Measurements from ENCODE around the gene TIGD2. TPM values are rescaled to one million over a fixed set of nuclear protein-coding genes. Genes with fewer than 3 reads are reported as not detected.
"Not testable (repeated sequence)": the region's sequence is repeated elsewhere in the genome, so short reads cannot be mapped to it uniquely, and the experiment has no call there.

The TIGD2 gene
- total RNA-seq, 1 experiment from 2014 or later: 10.3 TPM

GRCh38 chr4:89119166-89119565, 7.8 kb downstream of the TIGD2 start:
- no peak for DNase-seq (ENCODE audit: low read depth)

- DNase-seq (ENCODE audit: low read depth): no peak
These were observed 8.5 kb downstream of the TIGD2 start for GRCh38 chr4:89119836-89120235.

- DNase-seq (ENCODE audit: low read depth): no peak
These were observed 10.2 kb downstream of the TIGD2 start for GRCh38 chr4:89121387-89122068.

GRCh38 chr4:89123451-89123851, 12.1 kb downstream of the TIGD2 start:
- DNase-seq (ENCODE audit: low read depth): no peak

GRCh38 chr4:89125901-89126782, 14.8 kb downstream of the TIGD2 start:
- no peak for DNase-seq (ENCODE audit: low read depth)

GRCh38 chr4:89129080-89129640, 17.8 kb downstream of the TIGD2 start:
- DNase-seq (ENCODE audit: low read depth): no peak

GRCh38 chr4:89134775-89135319, 23.5 kb downstream of the TIGD2 start:
- DNase-seq (ENCODE audit: low read depth): no peak

- peak; percentile 34 for DNase-seq (ENCODE audit: low read depth)
These were observed 25.2 kb downstream of the TIGD2 start for GRCh38 chr4:89136525-89136924.

- no peak for DNase-seq (ENCODE audit: low read depth)
These were observed 25.9 kb downstream of the TIGD2 start for GRCh38 chr4:89137231-89137630.

- no peak for DNase-seq (ENCODE audit: low read depth)
These were observed 26.4 kb downstream of the TIGD2 start for GRCh38 chr4:89137695-89138094.

GRCh38 chr4:89140168-89140759, 28.9 kb downstream of the TIGD2 start:
- no peak for DNase-seq (ENCODE audit: low read depth)

GRCh38 chr4:89142691-89143669, 31.6 kb downstream of the TIGD2 start:
- DNase-seq (ENCODE audit: low read depth): no peak

GRCh38 chr4:89144652-89145051, 33.3 kb downstream of the TIGD2 start:
- DNase-seq (ENCODE audit: low read depth): not testable (repeated sequence)

- DNase-seq (ENCODE audit: low read depth): no peak
These were observed 34.9 kb downstream of the TIGD2 start for GRCh38 chr4:89146196-89146595.

- DNase-seq (ENCODE audit: low read depth): peak; percentile 73
These were observed 41.6 kb downstream of the TIGD2 start for GRCh38 chr4:89152972-89153371.

GRCh38 chr4:89156174-89156914, 45.0 kb downstream of the TIGD2 start:
- no peak for DNase-seq (ENCODE audit: low read depth)

GRCh38 chr4:89157488-89158024, 46.2 kb downstream of the TIGD2 start:
- no peak for DNase-seq (ENCODE audit: low read depth)

- DNase-seq (ENCODE audit: low read depth): peak; percentile 67
These were observed 47.7 kb downstream of the TIGD2 start for GRCh38 chr4:89158884-89159503.

GRCh38 chr4:89160806-89161205, 49.5 kb downstream of the TIGD2 start:
- no peak for DNase-seq (ENCODE audit: low read depth)
